CD14-positive monocyte (primary cell): ENCODE results near the gene SERPING1. TPM values are rescaled to one million over a fixed set of nuclear protein-coding genes. Genes with fewer than 3 reads are reported as not detected.

Experiments used
- DNase-seq, 3 donors: peaks; one replicate each; pipeline ENCODE4 v3.0.0-alpha.2; 2011 to 2022
- H2AFZ ChIP-seq: 2 replicates; pipeline ENCODE4 v1.6.0; 2012; ENCODE audit warnings: mild to moderate bottlenecking, low read depth, low read length, inconsistent platforms; ENCODE audit not compliant: insufficient read depth, poor library complexity, severe bottlenecking
- H3K27ac ChIP-seq, 2 donors: 1 replicate in 1 of 2; 2 replicates in 1 of 2; pipeline ENCODE4 v1.5.1; 2012 to 2013; ENCODE audit warnings: low read length in 2 of 2, control low read depth in 1 of 2, inconsistent platforms in 1 of 2, low read depth in 1 of 2, mild to moderate bottlenecking in 1 of 2
- H3K27me3 ChIP-seq, 2 donors: one replicate each; pipeline versions ENCODE4 v1.6.0 to v1.6.1; 2011 to 2013; ENCODE audit warnings: low read length in 2 of 2; ENCODE audit not compliant: control insufficient read depth in 2 of 2, insufficient read depth in 2 of 2
- H3K36me3 ChIP-seq, 2 donors: replicated peaks in 1 of 2; 1 replicate in 1 of 2; 2 replicates in 1 of 2; pipeline versions ENCODE4 v1.5.1 to v1.6.1; 2012 to 2013; ENCODE audit warnings: low read length in 2 of 2, control low read depth in 1 of 2, inconsistent platforms in 1 of 2, mild to moderate bottlenecking in 1 of 2; ENCODE audit not compliant: insufficient read depth in 2 of 2, control insufficient read depth in 1 of 2
- H3K4me1 ChIP-seq, 2 donors: 1 replicate in 1 of 2; 2 replicates in 1 of 2; pipeline versions ENCODE4 v1.5.1 to v1.6.1; 2012 to 2013; ENCODE audit warnings: low read length in 2 of 2, control low read depth in 1 of 2, inconsistent platforms in 1 of 2, mild to moderate bottlenecking in 1 of 2, moderate library complexity in 1 of 2; ENCODE audit not compliant: insufficient read depth in 2 of 2, control insufficient read depth in 1 of 2
- H3K4me2 ChIP-seq: replicated peaks from 2 replicates; pipeline ENCODE3; 2012; ENCODE audit warnings: low read length, moderate library complexity, mild to moderate bottlenecking; ENCODE audit not compliant: poor library complexity, severe bottlenecking; ENCODE audit errors: extremely low read depth
- H3K4me3 ChIP-seq, 3 experiments: fragments of 200-600 bp in 1 of 3; sonication (generic) in 1 of 3; replicated peaks in 1 of 3; 1 replicate in 2 of 3; 2 replicates in 1 of 3; pipeline ENCODE4 v1.5.1; 2011 to 2013; ENCODE audit warnings: low read length in 3 of 3, mild to moderate bottlenecking in 3 of 3, control low read depth in 2 of 3, low read depth in 2 of 3, inconsistent platforms in 1 of 3, moderate library complexity in 1 of 3
- H3K79me2 ChIP-seq: 2 replicates; pipeline ENCODE4 v1.6.0; 2012; ENCODE audit warnings: mild to moderate bottlenecking, control low read depth, inconsistent platforms, low read length, moderate library complexity; ENCODE audit not compliant: insufficient read depth
- H3K9ac ChIP-seq: 2 replicates; pipeline ENCODE4 v1.6.0; 2017; ENCODE audit warnings: low read length, mild to moderate bottlenecking; ENCODE audit not compliant: insufficient read depth, poor library complexity, severe bottlenecking
- H3K9me3 ChIP-seq, 2 donors: replicated peaks in 1 of 2; 1 replicate in 1 of 2; 2 replicates in 1 of 2; pipeline versions ENCODE4 v1.5.1 to v1.6.1; 2012 to 2013; ENCODE audit warnings: low read length in 2 of 2, control low read depth in 1 of 2; ENCODE audit not compliant: control insufficient read depth in 1 of 2, insufficient read depth in 1 of 2
- H4K20me1 ChIP-seq: 2 replicates; pipeline ENCODE4 v1.6.0; 2012; ENCODE audit warnings: mild to moderate bottlenecking, low read length, control low read depth, moderate library complexity; ENCODE audit not compliant: insufficient read depth
- H3K27ac Mint-ChIP-seq, 7 donors: one replicate each; pipeline ENCODE4 v1.8.0; 2020; ENCODE audit warnings: mild to moderate bottlenecking in 7 of 7, mixed read lengths in 7 of 7, moderate library complexity in 6 of 7, inconsistent platforms in 2 of 7
- H3K27me3 Mint-ChIP-seq, 3 donors: one replicate each; pipeline ENCODE4 v1.8.0; 2021 to 2022; ENCODE audit warnings: low read depth in 3 of 3, mild to moderate bottlenecking in 3 of 3, mixed read lengths in 3 of 3, moderate library complexity in 3 of 3, inconsistent platforms in 1 of 3
- H3K36me3 Mint-ChIP-seq, 2 donors: one replicate each; pipeline ENCODE4 v1.8.0; 2020; ENCODE audit warnings: mixed read lengths in 2 of 2, inconsistent platforms in 1 of 2, mild to moderate bottlenecking in 1 of 2
- H3K4me1 Mint-ChIP-seq: one replicate; pipeline ENCODE4 v1.8.0; 2020; ENCODE audit warnings: mild to moderate bottlenecking, mixed read lengths
- H3K4me3 Mint-ChIP-seq, 2 donors: one replicate each; pipeline ENCODE4 v1.8.0; 2020; ENCODE audit warnings: mild to moderate bottlenecking in 2 of 2, mixed read lengths in 2 of 2, moderate library complexity in 1 of 2
- H3K9me3 Mint-ChIP-seq, 7 donors: one replicate each; pipeline ENCODE4 v1.8.0; 2020 to 2022; ENCODE audit warnings: mixed read lengths in 7 of 7, mild to moderate bottlenecking in 6 of 7, moderate library complexity in 6 of 7, inconsistent platforms in 2 of 7
- WGBS: methylation state at CpG from one replicate; pipeline ENCODE4 v1.1.5; 2013; ENCODE audit warnings: missing lambda C conversion rate; ENCODE audit not compliant: insufficient coverage; 5-methylcytosine and 5-hydroxymethylcytosine counted together
- intact Hi-C, 2 donors: fragments of 100-400 bp; cut with micrococcal nuclease; formaldehyde crosslinking; loops; one replicate each; pipeline versions ENCODE4 v1.15.0 to v1.15.1; 2023
- polyA plus RNA-seq, 3 donors: library from polyadenylated mRNA; depleted of rRNA in 1 of 3; unstranded in 2 of 3; stranded (reverse) in 1 of 3; fragments of 300-500 nt in 2 of 3; fragments of >200 nt in 1 of 3; fragmentation: Illumina TruSeq in 2 of 3; gene quantifications; 1 replicate in 2 of 3; 2 replicates in 1 of 3; pipeline ENCODE4 v1.2.3, GENCODE V29; 2012 to 2021
- TF ChIP-seq, protein P1 (sequence below): fragments of 200-600 bp; IDR thresholded peaks from one replicate; pipeline ENCODE4 v1.8.0; 2022; ENCODE audit warnings: antibody characterized with exemption, mild to moderate bottlenecking

SERPING1 gene
- polyA plus RNA-seq, 3 donors: 7.3 to 10.8 (median 8.5) TPM

DNA sequence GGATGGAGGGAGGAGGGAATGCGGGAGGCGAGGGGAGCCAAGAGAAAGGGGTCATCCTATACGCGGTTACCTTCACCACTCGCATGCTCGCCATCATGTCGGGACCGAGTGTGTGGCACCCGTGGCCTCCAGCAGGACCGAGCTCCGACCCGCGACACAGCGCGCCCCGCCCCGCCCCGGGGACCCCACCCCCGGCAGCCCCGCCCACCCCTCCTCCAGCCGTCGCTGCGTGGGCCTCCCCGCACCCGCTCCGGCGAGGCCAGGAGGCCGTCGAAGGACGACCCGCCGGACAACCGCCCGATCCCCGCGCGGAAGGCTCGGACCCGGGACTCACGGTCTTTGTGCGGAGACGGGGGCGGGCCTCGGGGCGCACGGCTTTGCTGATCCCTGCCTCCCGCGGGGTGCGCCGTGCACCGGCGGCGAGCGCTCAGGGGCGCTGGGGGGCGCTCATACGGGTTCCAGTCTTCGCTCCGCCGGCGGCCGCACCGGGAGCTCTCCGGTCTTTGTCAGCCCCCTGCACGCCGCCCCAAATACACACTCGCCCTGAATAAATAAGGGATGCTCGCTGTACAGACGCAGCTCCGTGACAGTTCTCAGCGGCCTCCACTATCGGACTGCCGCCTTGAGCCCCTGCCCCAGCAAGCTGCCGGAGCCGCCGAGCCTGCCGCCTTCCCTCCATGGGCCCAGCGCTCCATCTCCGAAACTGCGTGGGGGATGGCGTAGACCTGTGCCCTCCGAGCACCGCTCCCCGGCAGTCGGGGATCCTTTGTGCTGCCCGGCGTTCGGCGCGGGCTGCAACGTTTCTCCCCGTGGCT lies 29.8 kb upstream of the SERPING1 start, which contains the start of gene UBE2L6:
Gene UBE2L6, minus strand, starts transcription at position 158 of the 815 bp plus-strand sequence. Its CDS starts 61 bp downstream, at position 97.
- H3K9me3 Mint-ChIP-seq: no peaks in the 10 kb centered on the region
- intact Hi-C loops: loop anchor here (2.0 to 5.0 kb wide), 5 partner anchors 73 to 235 kb away; partner anchors contain the start of gene ZDHHC5 (in 1 of the 2)
- Histone ChIP-seq H4K20me1 (peaks cover 16% of the 10 kb centered on the region), H3K79me2 (peaks cover 46% of the 10 kb centered on the region), H3K9me3 (no peaks in the 10 kb centered on the region), H3K4me3 (peak within 1 kb of the TSS; percentile 69 to 100 (median 98)), H2AFZ (peak within 1 kb of the TSS; percentile 98), H3K4me1 (peaks cover 42 to 58% of the 10 kb centered on the region in 2 donors), H3K4me2 (peak within 1 kb of the TSS; percentile 96), H3K9ac (peak within 1 kb of the TSS; percentile 76), H3K27ac (peak within 1 kb of the TSS; percentile 63 to 93), H3K27me3 (no peaks in the 10 kb centered on the region), H3K36me3 (peaks cover under 1 to 1% of the 10 kb centered on the region in 2 donors)
- peaks cover 0 to 2% (median 0%) of the 10 kb centered on the region in 3 donors for H3K27me3 Mint-ChIP-seq
- WGBS: under 1% methylated on average over 69 of the region's 92 CpGs
- H3K4me3 Mint-ChIP-seq: peak within 1 kb of the TSS; percentile 97 to 98
- TF ChIP-seq, protein P1, sequence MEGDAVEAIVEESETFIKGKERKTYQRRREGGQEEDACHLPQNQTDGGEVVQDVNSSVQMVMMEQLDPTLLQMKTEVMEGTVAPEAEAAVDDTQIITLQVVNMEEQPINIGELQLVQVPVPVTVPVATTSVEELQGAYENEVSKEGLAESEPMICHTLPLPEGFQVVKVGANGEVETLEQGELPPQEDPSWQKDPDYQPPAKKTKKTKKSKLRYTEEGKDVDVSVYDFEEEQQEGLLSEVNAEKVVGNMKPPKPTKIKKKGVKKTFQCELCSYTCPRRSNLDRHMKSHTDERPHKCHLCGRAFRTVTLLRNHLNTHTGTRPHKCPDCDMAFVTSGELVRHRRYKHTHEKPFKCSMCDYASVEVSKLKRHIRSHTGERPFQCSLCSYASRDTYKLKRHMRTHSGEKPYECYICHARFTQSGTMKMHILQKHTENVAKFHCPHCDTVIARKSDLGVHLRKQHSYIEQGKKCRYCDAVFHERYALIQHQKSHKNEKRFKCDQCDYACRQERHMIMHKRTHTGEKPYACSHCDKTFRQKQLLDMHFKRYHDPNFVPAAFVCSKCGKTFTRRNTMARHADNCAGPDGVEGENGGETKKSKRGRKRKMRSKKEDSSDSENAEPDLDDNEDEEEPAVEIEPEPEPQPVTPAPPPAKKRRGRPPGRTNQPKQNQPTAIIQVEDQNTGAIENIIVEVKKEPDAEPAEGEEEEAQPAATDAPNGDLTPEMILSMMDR: peak; percentile 98
- H3K4me1 Mint-ChIP-seq: peaks cover 56% of the 10 kb centered on the region
- H3K36me3 Mint-ChIP-seq: peaks cover 2 to 10% of the 10 kb centered on the region in 2 donors
- DNase-seq: peak in 1 of 3 donors; percentile 15
- H3K27ac Mint-ChIP-seq: peak within 1 kb of the TSS; percentile 84 to 95 (median 93)

DNA sequence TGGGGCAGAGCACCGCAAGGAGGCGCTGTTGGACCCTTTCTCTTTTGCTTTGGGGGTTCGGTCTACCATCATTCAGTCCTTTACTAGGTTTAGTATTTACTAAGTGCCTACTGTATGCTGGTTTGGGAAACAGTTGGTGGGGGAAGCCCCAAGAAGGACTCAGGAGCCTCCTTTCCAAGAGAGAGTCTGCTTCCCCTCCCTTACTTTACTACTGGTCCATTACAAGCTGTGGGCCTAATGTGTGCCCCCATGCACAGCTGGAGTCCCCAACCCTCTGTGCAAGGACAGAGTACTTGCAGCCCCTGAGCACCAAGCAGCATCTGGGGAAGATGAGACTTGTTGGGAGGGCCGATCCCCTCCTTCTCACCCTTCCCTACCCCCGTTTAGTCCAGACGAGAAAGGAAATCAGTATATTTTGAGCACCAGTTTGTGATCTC lies 29.1 kb upstream of the SERPING1 start:
- H4K20me1 ChIP-seq: peaks cover 11% of the 10 kb centered on the region
- H3K27ac ChIP-seq: peak overlapping the region; percentile 9 to 93
- 47% methylated on average over 3 of the region's 6 CpGs for WGBS
- H3K27me3 ChIP-seq: no peaks in the 10 kb centered on the region
- H3K9me3 ChIP-seq: no peaks in the 10 kb centered on the region
- Mint-ChIP-seq H3K4me3 (peak overlapping the region; percentile 97 to 98), H3K9me3 (no peaks in the 10 kb centered on the region), H3K27ac (peak overlapping the region; percentile 82 to 91 (median 87)), H3K27me3 (peaks cover 0 to 2% (median 0%) of the 10 kb centered on the region in 3 donors), H3K36me3 (peaks cover 0 to 8% of the 10 kb centered on the region in 2 donors), H3K4me1 (peaks cover 55% of the 10 kb centered on the region)
- peak overlapping the region; percentile 96 for H3K4me2 ChIP-seq
- no peaks in the 10 kb centered on the region for H3K36me3 ChIP-seq
- H3K4me1 ChIP-seq: peaks cover 42 to 58% of the 10 kb centered on the region in 2 donors
- peak overlapping the region; percentile 69 to 100 (median 98) for H3K4me3 ChIP-seq
- H3K79me2 ChIP-seq: peaks cover 40% of the 10 kb centered on the region
- H3K9ac ChIP-seq: peak overlapping the region; percentile 76
- TF ChIP-seq, protein P1: peak; percentile 39
- peak; percentile 73 to 77 (median 76) for DNase-seq
- peak overlapping the region; percentile 98 for H2AFZ ChIP-seq
- intact Hi-C loops: loop anchor here (2.0 to 5.0 kb wide), 4 partner anchors 72 to 234 kb away; partner anchors contain the start of gene ZDHHC5 (in 1 of the 2)
